Adipocyte (in vitro differentiated cells): Measurements from ENCODE around the gene CYP2D6.

ENCODE experiments used
- DNase-seq: peaks from one replicate; pipeline ENCODE4 v3.0.0-alpha.2; 2015; ENCODE audit warnings: low read depth
- H3K27me3 ChIP-seq: replicated peaks from 2 replicates; pipeline ENCODE4 v1.7.0; 2013; ENCODE audit warnings: mild to moderate bottlenecking, low read length, moderate library complexity; ENCODE audit not compliant: control insufficient read depth, insufficient read depth
- H3K36me3 ChIP-seq: 2 replicates; pipeline ENCODE4 v1.7.0; 2013; ENCODE audit warnings: low read length, mild to moderate bottlenecking, moderate library complexity; ENCODE audit not compliant: control insufficient read depth, insufficient read depth, severe bottlenecking
- H3K4me1 ChIP-seq: 2 replicates; pipeline ENCODE4 v1.7.0; 2013; ENCODE audit warnings: mild to moderate bottlenecking, low read length, moderate library complexity; ENCODE audit not compliant: control insufficient read depth, insufficient read depth
- H3K4me3 ChIP-seq: 2 replicates; pipeline ENCODE4 v1.7.0; 2013; ENCODE audit warnings: mild to moderate bottlenecking, low read length, moderate library complexity
- H3K9ac ChIP-seq: 2 replicates; pipeline ENCODE4 v1.7.0; 2013; ENCODE audit warnings: mild to moderate bottlenecking, low read length, moderate library complexity
- H3K9me3 ChIP-seq: 2 replicates; pipeline ENCODE4 v1.7.0; 2013; ENCODE audit warnings: mild to moderate bottlenecking, low read length, moderate library complexity; ENCODE audit not compliant: control insufficient read depth

Gene CYP2D6

GRCh38 chr22:42077486-42078125 lies 53.0 kb downstream of the CYP2D6 start:
- H3K4me3 ChIP-seq = no peak overlapping the region
- H3K9me3 ChIP-seq = no peaks in the 10 kb centered on the region
- no peak for DNase-seq
- no peaks in the 10 kb centered on the region for H3K27me3 ChIP-seq
- peaks cover 37% of the 10 kb centered on the region for H3K4me1 ChIP-seq
- H3K9ac ChIP-seq = peak overlapping the region; percentile 94
- peaks cover 14% of the 10 kb centered on the region for H3K36me3 ChIP-seq

GRCh38 chr22:42076764-42077485 lies 53.7 kb downstream of the CYP2D6 start:
- Histone ChIP-seq H3K27me3 (no peaks in the 10 kb centered on the region), H3K4me1 (peaks cover 37% of the 10 kb centered on the region), H3K9me3 (no peaks in the 10 kb centered on the region), H3K9ac (no peak overlapping the region), H3K36me3 (peaks cover 11% of the 10 kb centered on the region), H3K4me3 (no peak overlapping the region)
- DNase-seq = no peak
